ENCODE data around the gene GPR162.
"Not testable (repeated sequence)": the region's sequence is repeated elsewhere in the genome, so short reads cannot be mapped to it uniquely, and the experiment has no call there.

GPR162 gene

GRCh38 chr12:6860116-6860515, 38.5 kb downstream of the GPR162 start:
- no peak for DNase-seq

GRCh38 chr12:6860942-6861341, 39.3 kb downstream of the GPR162 start:
- DNase-seq: no peak

GRCh38 chr12:6861391-6861790, 39.8 kb downstream of the GPR162 start:
- no peak for DNase-seq

GRCh38 chr12:6863033-6863432, 41.4 kb downstream of the GPR162 start:
- DNase-seq: no peak

- no peak for DNase-seq
These were observed 42.1 kb downstream of the GPR162 start for GRCh38 chr12:6863586-6864321.

GRCh38 chr12:6865307-6865706, 43.7 kb downstream of the GPR162 start:
- DNase-seq: not testable (repeated sequence)

- DNase-seq: no peak
These were observed 44.7 kb downstream of the GPR162 start for GRCh38 chr12:6866163-6866919.

- DNase-seq: no peak
These were observed 45.3 kb downstream of the GPR162 start for GRCh38 chr12:6866920-6867412.

- DNase-seq: peak; percentile 85 to 89
These were observed 46.0 kb downstream of the GPR162 start, which contains the start of gene TPI1 for GRCh38 chr12:6867413-6868210. Gene TPI1 (plus strand): TSS chr12:6867531. CDS start chr12:6867567, 36 bp downstream.

- DNase-seq: peak in 1 of 2 experiments; percentile 37
These were observed 46.8 kb downstream of the GPR162 start for GRCh38 chr12:6868211-6869048.

GRCh38 chr12:6869049-6870021, 47.7 kb downstream of the GPR162 start:
- peak; percentile 86 to 88 for DNase-seq

GRCh38 chr12:6870304-6870703, 48.7 kb downstream of the GPR162 start:
- DNase-seq: not testable (repeated sequence)

- DNase-seq: peak; percentile 66 to 73
These were observed 49.7 kb downstream of the GPR162 start for GRCh38 chr12:6871052-6871957.

GRCh38 chr12:6872073-6873048, 50.7 kb downstream of the GPR162 start:
- DNase-seq: peak; percentile 94 to 95

GRCh38 chr12:6873094-6874014, 51.7 kb downstream of the GPR162 start, which contains the start of gene SPSB2:
Gene SPSB2 (minus strand): TSS chr12:6873303. CDS start chr12:6872901, 402 bp downstream.
- DNase-seq: peak; percentile 99 to 100

GRCh38 chr12:6874015-6874368, 52.4 kb downstream of the GPR162 start:
- not testable (repeated sequence) for DNase-seq

Measured in activated T-cell treated with anti-CD3 and anti-CD28 coated beads, Interleukin-2, amount 50 U/mL, for 48 hours (primary cell).